ENCODE measurements around the gene SORCS1.

Gene SORCS1

GRCh38 chr10:106707657-106708056 lies 456.8 kb downstream of the SORCS1 start:
- Histone ChIP-seq H3K27me3 (replicated peaks; ENCODE audit: insufficient read depth, low read length) (no peaks in the 10 kb centered on the region), H3K27ac (ENCODE audit: low read length) (no peak overlapping the region), H4K20me1 (ENCODE audit: insufficient read depth, low read length) (no peaks in the 10 kb centered on the region), H3K4me2 (ENCODE audit: low read depth, low read length) (no peak overlapping the region), H3K9me2 (replicated peaks; ENCODE audit: insufficient read depth, low read length) (no peaks in the 10 kb centered on the region), H3K36me3 (replicated peaks; ENCODE audit: insufficient read depth, low read length) (no peaks in the 10 kb centered on the region), H3K4me3 (ENCODE audit: low read length) (no peak overlapping the region), H2AFZ (ENCODE audit: low read length) (no peak overlapping the region), H3K4me1 (ENCODE audit: low read length) (no peaks in the 10 kb centered on the region), H3K9ac (ENCODE audit: low read length) (no peak overlapping the region), H3K9me3 (replicated peaks; ENCODE audit: insufficient read depth, low read length) (no peaks in the 10 kb centered on the region), H3F3A (ENCODE audit: insufficient read depth, low read length) (no peaks in the 10 kb centered on the region), H3K79me2 (ENCODE audit: low read length) (no peaks in the 10 kb centered on the region)
- no peak for DNase-seq
- TF ChIP-seq EZH2 (optimal IDR thresholded peaks at IDR 0.05; ENCODE audit: low read depth, low read length) (no peak), CTCF (IDR thresholded peaks at IDR 0.05; ENCODE audit: low read length) (no peak), EZH2phosphoT487 (IDR thresholded peaks at IDR 0.05; ENCODE audit: low read length) (no peak)

GRCh38 chr10:106706127-106706526 lies 458.4 kb downstream of the SORCS1 start:
- Histone ChIP-seq H3F3A (ENCODE audit: insufficient read depth, low read length) (no peaks in the 10 kb centered on the region), H3K4me2 (ENCODE audit: low read depth, low read length) (no peak overlapping the region), H3K36me3 (replicated peaks; ENCODE audit: insufficient read depth, low read length) (no peaks in the 10 kb centered on the region), H3K79me2 (ENCODE audit: low read length) (no peaks in the 10 kb centered on the region), H3K9me2 (replicated peaks; ENCODE audit: insufficient read depth, low read length) (no peaks in the 10 kb centered on the region), H3K9ac (ENCODE audit: low read length) (no peak overlapping the region), H3K9me3 (replicated peaks; ENCODE audit: insufficient read depth, low read length) (no peaks in the 10 kb centered on the region), H3K4me3 (ENCODE audit: low read length) (no peak overlapping the region), H3K27ac (ENCODE audit: low read length) (no peak overlapping the region), H2AFZ (ENCODE audit: low read length) (no peak overlapping the region), H3K4me1 (ENCODE audit: low read length) (no peaks in the 10 kb centered on the region), H3K27me3 (replicated peaks; ENCODE audit: insufficient read depth, low read length) (no peaks in the 10 kb centered on the region), H4K20me1 (ENCODE audit: insufficient read depth, low read length) (no peaks in the 10 kb centered on the region)
- DNase-seq: no peak
- TF ChIP-seq EZH2 (optimal IDR thresholded peaks at IDR 0.05; ENCODE audit: low read depth, low read length) (no peak), EZH2phosphoT487 (IDR thresholded peaks at IDR 0.05; ENCODE audit: low read length) (no peak), CTCF (IDR thresholded peaks at IDR 0.05; ENCODE audit: low read length) (no peak)

- Histone ChIP-seq H3K79me2 (ENCODE audit: low read length) (no peaks in the 10 kb centered on the region), H3F3A (ENCODE audit: insufficient read depth, low read length) (no peaks in the 10 kb centered on the region), H2AFZ (ENCODE audit: low read length) (0 out of 2 replicates have a peak overlapping the region, but pooled peaks have one; percentile 38), H3K9ac (ENCODE audit: low read length) (no peak overlapping the region), H3K4me3 (ENCODE audit: low read length) (no peak overlapping the region), H3K4me2 (ENCODE audit: low read depth, low read length) (no peak overlapping the region), H3K4me1 (ENCODE audit: low read length) (no peaks in the 10 kb centered on the region), H3K36me3 (replicated peaks; ENCODE audit: insufficient read depth, low read length) (no peaks in the 10 kb centered on the region), H4K20me1 (ENCODE audit: insufficient read depth, low read length) (no peaks in the 10 kb centered on the region), H3K27me3 (replicated peaks; ENCODE audit: insufficient read depth, low read length) (no peaks in the 10 kb centered on the region), H3K27ac (ENCODE audit: low read length) (no peak overlapping the region), H3K9me2 (replicated peaks; ENCODE audit: insufficient read depth, low read length) (no peaks in the 10 kb centered on the region), H3K9me3 (replicated peaks; ENCODE audit: insufficient read depth, low read length) (no peaks in the 10 kb centered on the region)
- TF ChIP-seq CTCF (IDR thresholded peaks at IDR 0.05; ENCODE audit: low read length): peak; percentile 85
- no peak for TF ChIP-seq EZH2phosphoT487 (IDR thresholded peaks at IDR 0.05; ENCODE audit: low read length)
- peak; percentile 64 for DNase-seq
Measured at GRCh38 chr10:106705681-106706100, 458.8 kb downstream of the SORCS1 start.
